Measurements from ENCODE around the gene THADA. TPM values are rescaled to one million over a fixed set of nuclear protein-coding genes. Genes with fewer than 3 reads are reported as not detected.

THADA gene
- total RNA-seq, 1 donor from 2014 or later = 19.4 TPM

GRCh38 chr2:43258547-43259156, 337.2 kb downstream of the THADA start:
- Mint-ChIP-seq H3K27ac (ENCODE audit: unreplicated experiment) (no peak overlapping the region), H3K27me3 (ENCODE audit: unreplicated experiment) (no peaks in the 10 kb centered on the region), H3K4me3 (ENCODE audit: unreplicated experiment) (no peak overlapping the region), H3K36me3 (ENCODE audit: low read depth, unreplicated experiment) (no peaks in the 10 kb centered on the region), H3K9me3 (ENCODE audit: unreplicated experiment) (no peaks in the 10 kb centered on the region), H3K4me1 (ENCODE audit: unreplicated experiment) (no peaks in the 10 kb centered on the region)
- TF ChIP-seq CTCF (IDR thresholded peaks at IDR 0.05; ENCODE audit: unreplicated experiment) = no peak
- no peak for DNase-seq (ENCODE audit: low spot score)

- Mint-ChIP-seq H3K36me3 (ENCODE audit: low read depth, unreplicated experiment) (no peaks in the 10 kb centered on the region), H3K9me3 (ENCODE audit: unreplicated experiment) (no peaks in the 10 kb centered on the region), H3K4me3 (ENCODE audit: unreplicated experiment) (no peak overlapping the region), H3K27me3 (ENCODE audit: unreplicated experiment) (no peaks in the 10 kb centered on the region), H3K4me1 (ENCODE audit: unreplicated experiment) (no peaks in the 10 kb centered on the region), H3K27ac (ENCODE audit: unreplicated experiment) (no peak overlapping the region)
- DNase-seq (ENCODE audit: low spot score) = no peak
- TF ChIP-seq CTCF (IDR thresholded peaks at IDR 0.05; ENCODE audit: unreplicated experiment) = no peak
These were observed 340.4 kb downstream of the THADA start for GRCh38 chr2:43255296-43255910.

- Mint-ChIP-seq H3K4me3 (ENCODE audit: unreplicated experiment) (no peak overlapping the region), H3K27ac (ENCODE audit: unreplicated experiment) (no peak overlapping the region), H3K9me3 (ENCODE audit: unreplicated experiment) (no peaks in the 10 kb centered on the region), H3K27me3 (ENCODE audit: unreplicated experiment) (peaks cover 2% of the 10 kb centered on the region), H3K36me3 (ENCODE audit: low read depth, unreplicated experiment) (no peaks in the 10 kb centered on the region), H3K4me1 (ENCODE audit: unreplicated experiment) (no peaks in the 10 kb centered on the region)
- TF ChIP-seq CTCF (IDR thresholded peaks at IDR 0.05; ENCODE audit: unreplicated experiment) = no peak
- DNase-seq (ENCODE audit: low spot score) = no peak
These were observed 341.5 kb downstream of the THADA start for GRCh38 chr2:43254331-43254730.

- H3K27ac Mint-ChIP-seq (ENCODE audit: unreplicated experiment) = no peak overlapping the region
- no peaks in the 10 kb centered on the region for H3K36me3 Mint-ChIP-seq (ENCODE audit: low read depth, unreplicated experiment)
- peaks cover 4% of the 10 kb centered on the region for H3K4me1 Mint-ChIP-seq (ENCODE audit: unreplicated experiment)
- TF ChIP-seq CTCF (IDR thresholded peaks at IDR 0.05; ENCODE audit: unreplicated experiment) = no peak
- no peak for DNase-seq (ENCODE audit: low spot score)
- H3K27me3 Mint-ChIP-seq (ENCODE audit: unreplicated experiment) = peaks cover 5% of the 10 kb centered on the region
- no peaks in the 10 kb centered on the region for H3K9me3 Mint-ChIP-seq (ENCODE audit: unreplicated experiment)
- no peak overlapping the region for H3K4me3 Mint-ChIP-seq (ENCODE audit: unreplicated experiment)
These were observed 344.6 kb downstream of the THADA start for GRCh38 chr2:43251171-43251731.

- peaks cover 4% of the 10 kb centered on the region for H3K4me1 Mint-ChIP-seq (ENCODE audit: unreplicated experiment)
- DNase-seq (ENCODE audit: low spot score) = no peak
- no peak for TF ChIP-seq CTCF (IDR thresholded peaks at IDR 0.05; ENCODE audit: unreplicated experiment)
- no peaks in the 10 kb centered on the region for H3K36me3 Mint-ChIP-seq (ENCODE audit: low read depth, unreplicated experiment)
- peaks cover 5% of the 10 kb centered on the region for H3K27me3 Mint-ChIP-seq (ENCODE audit: unreplicated experiment)
- H3K4me3 Mint-ChIP-seq (ENCODE audit: unreplicated experiment) = no peak overlapping the region
- no peak overlapping the region for H3K27ac Mint-ChIP-seq (ENCODE audit: unreplicated experiment)
- no peaks in the 10 kb centered on the region for H3K9me3 Mint-ChIP-seq (ENCODE audit: unreplicated experiment)
These were observed 345.8 kb downstream of the THADA start for GRCh38 chr2:43250015-43250414.
